NB4 (cell line): Measurements from ENCODE around the gene CHCHD5.

ENCODE experiments used
- DNase-seq: peaks from one replicate; pipeline ENCODE4 v3.0.0; 2010; ENCODE audit warnings: low read depth
- H3K4me3 ChIP-seq: one replicate; pipeline ENCODE4 v1.5.1; 2011; ENCODE audit warnings: mild to moderate bottlenecking, low read depth, low read length, moderate library complexity
- MYC ChIP-seq: IDR thresholded peaks from 2 replicates; pipeline ENCODE4 v1.6.1; 2011; ENCODE audit warnings: low read depth, low read length
- POLR2A ChIP-seq: IDR thresholded peaks from 2 replicates; pipeline ENCODE4 v1.6.1; 2011; ENCODE audit warnings: mild to moderate bottlenecking; ENCODE audit not compliant: insufficient read length; ENCODE audit errors: extremely low read depth
- TF ChIP-seq, protein P1 (sequence below): IDR thresholded peaks from 2 replicates; pipeline ENCODE4 v1.6.1; 2011; ENCODE audit warnings: low read depth, low read length
- TF ChIP-seq, protein P2 (sequence below): IDR thresholded peaks from one replicate; pipeline ENCODE4 v1.5.1; 2012; ENCODE audit warnings: low read depth, low read length

CHCHD5 gene

DNA sequence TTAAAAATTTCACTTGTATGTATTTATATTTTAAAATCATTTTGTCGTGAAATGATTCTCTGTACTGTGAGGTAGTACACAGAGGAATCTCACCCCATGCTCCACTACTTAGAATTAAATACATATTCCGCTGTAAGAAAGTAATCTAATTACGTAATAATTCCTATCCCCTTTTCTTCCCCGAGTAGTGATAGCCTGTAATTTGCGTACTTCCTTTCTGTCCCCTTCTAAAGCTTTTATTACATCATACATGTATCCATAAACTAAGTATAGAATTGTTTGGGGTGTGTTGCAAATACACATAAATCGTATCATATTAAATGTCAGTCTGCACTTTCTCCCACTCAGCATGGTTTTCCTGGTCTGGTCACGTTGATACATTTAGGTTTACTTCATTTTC lies 12.4 kb upstream of the CHCHD5 start:
- no peak overlapping the region for H3K4me3 ChIP-seq
- DNase-seq: no peak
- TF ChIP-seq, protein P1, sequence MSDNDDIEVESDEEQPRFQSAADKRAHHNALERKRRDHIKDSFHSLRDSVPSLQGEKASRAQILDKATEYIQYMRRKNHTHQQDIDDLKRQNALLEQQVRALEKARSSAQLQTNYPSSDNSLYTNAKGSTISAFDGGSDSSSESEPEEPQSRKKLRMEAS: no peak
- TF ChIP-seq POLR2A: no peak
- TF ChIP-seq, protein P2, sequence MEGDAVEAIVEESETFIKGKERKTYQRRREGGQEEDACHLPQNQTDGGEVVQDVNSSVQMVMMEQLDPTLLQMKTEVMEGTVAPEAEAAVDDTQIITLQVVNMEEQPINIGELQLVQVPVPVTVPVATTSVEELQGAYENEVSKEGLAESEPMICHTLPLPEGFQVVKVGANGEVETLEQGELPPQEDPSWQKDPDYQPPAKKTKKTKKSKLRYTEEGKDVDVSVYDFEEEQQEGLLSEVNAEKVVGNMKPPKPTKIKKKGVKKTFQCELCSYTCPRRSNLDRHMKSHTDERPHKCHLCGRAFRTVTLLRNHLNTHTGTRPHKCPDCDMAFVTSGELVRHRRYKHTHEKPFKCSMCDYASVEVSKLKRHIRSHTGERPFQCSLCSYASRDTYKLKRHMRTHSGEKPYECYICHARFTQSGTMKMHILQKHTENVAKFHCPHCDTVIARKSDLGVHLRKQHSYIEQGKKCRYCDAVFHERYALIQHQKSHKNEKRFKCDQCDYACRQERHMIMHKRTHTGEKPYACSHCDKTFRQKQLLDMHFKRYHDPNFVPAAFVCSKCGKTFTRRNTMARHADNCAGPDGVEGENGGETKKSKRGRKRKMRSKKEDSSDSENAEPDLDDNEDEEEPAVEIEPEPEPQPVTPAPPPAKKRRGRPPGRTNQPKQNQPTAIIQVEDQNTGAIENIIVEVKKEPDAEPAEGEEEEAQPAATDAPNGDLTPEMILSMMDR: no peak

DNA sequence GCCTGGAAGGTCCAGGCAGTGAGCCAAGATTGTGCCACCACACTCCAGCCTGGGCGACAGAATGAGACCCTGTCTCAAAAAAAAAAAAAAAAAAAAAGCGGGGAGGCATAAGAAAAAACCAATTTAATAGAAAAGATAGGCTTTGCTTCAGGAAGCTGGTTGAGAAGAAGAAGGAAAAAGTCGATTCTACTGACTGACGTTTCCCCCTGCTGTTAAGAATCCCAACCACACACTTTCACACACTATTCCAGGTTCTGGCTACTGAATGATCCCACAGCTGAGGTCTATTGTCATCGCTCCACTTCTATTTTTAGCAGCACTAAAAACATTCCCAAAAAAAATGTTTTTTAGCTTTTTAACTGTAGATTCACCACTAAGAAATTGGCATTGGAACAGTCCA lies 6.7 kb upstream of the CHCHD5 start:
- no peak overlapping the region for H3K4me3 ChIP-seq
- TF ChIP-seq, protein P2: no peak
- TF ChIP-seq MYC: no peak
- TF ChIP-seq POLR2A: no peak
- TF ChIP-seq, protein P1: no peak
- DNase-seq: no peak

DNA sequence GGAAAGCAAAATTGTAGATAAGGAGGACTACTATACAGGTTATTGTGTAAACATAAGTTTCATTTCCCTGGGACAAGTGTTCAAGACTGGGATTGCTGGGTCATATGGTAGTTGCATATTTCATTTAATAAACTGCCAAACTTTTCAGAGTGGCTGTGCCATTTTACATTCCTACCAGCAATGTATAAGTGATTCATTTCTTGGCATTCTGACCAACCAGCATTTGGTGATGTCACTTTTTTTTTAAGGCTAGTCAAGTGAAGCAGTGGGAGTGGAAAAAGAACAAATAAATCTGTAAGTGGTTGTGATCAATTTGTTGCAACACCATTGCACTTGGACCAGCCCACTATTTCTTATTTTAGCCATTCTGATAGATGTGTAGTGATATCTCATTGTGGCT lies 5.2 kb upstream of the CHCHD5 start:
- DNase-seq: peak; percentile 28
- TF ChIP-seq POLR2A: no peak
- no peak for TF ChIP-seq MYC
- TF ChIP-seq, protein P1: no peak
- TF ChIP-seq, protein P2: no peak

DNA sequence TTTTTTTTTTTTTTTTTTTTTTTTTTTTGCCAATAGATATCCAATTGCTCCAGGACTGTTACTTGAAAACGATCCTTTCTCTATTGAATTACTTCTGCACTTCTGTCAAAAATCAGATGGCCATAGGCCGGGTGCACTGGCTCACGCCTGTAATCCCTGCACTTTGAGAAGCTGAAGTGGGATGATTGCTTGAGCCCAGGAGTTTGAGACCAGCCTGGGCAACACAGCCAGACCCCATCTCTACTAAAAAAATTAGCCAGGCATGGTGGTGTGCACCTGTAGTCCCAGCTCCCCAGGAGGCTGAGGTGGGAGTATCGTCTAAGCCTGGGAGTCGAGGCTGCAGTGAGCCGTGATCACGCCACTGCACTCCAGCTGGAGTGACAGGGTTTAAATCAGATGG lies 4.3 kb upstream of the CHCHD5 start:
- DNase-seq: no peak
- no peak overlapping the region for H3K4me3 ChIP-seq
- TF ChIP-seq, protein P1: no peak
- TF ChIP-seq, protein P2: no peak
- no peak for TF ChIP-seq MYC
- no peak for TF ChIP-seq POLR2A

More for the DNA sequence above, 5.2 kb upstream of the CHCHD5 start:
- H3K4me3 ChIP-seq: no peak overlapping the region

DNA sequence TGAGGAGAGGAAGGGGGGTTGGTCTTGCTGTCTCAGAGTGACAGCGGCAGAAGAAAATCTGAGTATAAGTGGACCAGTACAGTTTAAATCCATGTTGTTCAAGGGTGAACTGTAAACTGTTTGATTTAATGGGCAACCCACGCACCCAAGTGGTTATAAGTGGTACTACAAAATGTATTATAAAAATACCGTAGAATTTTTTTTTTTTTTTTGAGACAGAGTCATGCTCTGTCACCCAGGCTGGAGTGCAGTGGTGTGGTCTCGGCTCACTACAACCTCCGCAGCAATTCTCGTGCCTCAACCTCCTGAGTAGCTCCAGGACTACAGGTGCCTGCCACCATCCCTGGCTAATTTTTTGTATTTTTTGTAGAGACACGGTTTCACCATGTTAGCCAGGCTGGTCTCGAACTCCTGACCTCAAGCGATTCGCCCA lies 2.1 kb upstream of the CHCHD5 start:
- TF ChIP-seq, protein P2: peak; percentile 39
- TF ChIP-seq MYC: no peak
- peak; percentile 77 for DNase-seq
- H3K4me3 ChIP-seq: no peak overlapping the region

DNA sequence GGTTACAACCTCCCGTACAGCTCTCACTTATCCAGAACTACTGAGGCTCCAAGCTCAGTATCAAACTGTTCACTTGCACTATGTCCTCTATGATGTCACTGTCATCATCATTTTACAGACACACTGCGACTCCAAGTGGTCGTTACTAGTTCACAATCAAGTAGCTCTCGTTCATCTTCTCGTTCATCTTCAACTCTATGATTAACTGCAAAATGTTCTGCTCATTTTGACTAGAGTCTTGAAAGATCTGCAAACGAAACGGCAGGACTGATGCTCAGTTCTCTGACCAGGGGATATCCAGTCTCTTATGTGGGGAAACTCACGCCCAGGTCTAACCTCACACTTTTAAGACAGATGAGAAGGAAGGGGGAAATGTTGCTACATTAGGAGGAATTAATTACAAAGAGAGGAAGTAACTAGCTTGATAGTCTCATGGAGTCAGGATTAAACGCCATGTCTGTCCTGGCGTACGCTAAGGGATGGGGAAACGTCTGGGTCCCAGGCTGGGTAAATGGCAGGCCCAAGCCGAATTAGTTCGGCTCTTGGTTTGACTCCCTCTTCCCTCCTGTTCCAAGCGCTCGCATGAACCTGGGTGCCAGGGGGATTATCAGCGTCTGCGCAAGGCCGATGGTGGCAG lies 794 bp upstream of the CHCHD5 start:
- DNase-seq: peak; percentile 75
- peak overlapping the region; percentile 69 for H3K4me3 ChIP-seq
- TF ChIP-seq, protein P2: no peak
- no peak for TF ChIP-seq MYC
- TF ChIP-seq, protein P1: no peak
- no peak for TF ChIP-seq POLR2A
